Activated CD8-positive, alpha-beta T cell treated with anti-CD3 and anti-CD28 coated beads, Interleukin-2, amount 10 ng/mL, durations not matched to agents 7 days and 5 days (primary cell): ENCODE measurements around the gene SSBP2. TPM values are rescaled to one million over a fixed set of nuclear protein-coding genes. Genes with fewer than 3 reads are reported as not detected.

ENCODE experiments used
- ATAC-seq: fragments of 150-1000 bp; cut with Tn5 transposase; one replicate; pipeline ENCODE4 v1.10.0; 2021; ENCODE audit warnings: moderate library complexity
- CTCF ChIA-PET: fragments of 350-600 bp; sonication (Branson Sonifier 250); formaldehyde crosslinking; loops from one replicate; lab custom pipeline; 2021; ENCODE audit warnings: antibody characterized with exemption; lab: Charles Lee
- POLR2A ChIA-PET: fragments of 350-600 bp; sonication (Branson Sonifier 250); formaldehyde crosslinking; loops from one replicate; lab custom pipeline; 2021; ENCODE audit warnings: antibody characterized with exemption; lab: Charles Lee
- DNase-seq: peaks from one replicate; pipeline ENCODE4 v3.0.0-alpha.2; 2020
- H3K27ac Mint-ChIP-seq: one replicate; pipeline ENCODE4 v1.8.0; 2021; ENCODE audit warnings: mild to moderate bottlenecking, mixed read lengths
- H3K27me3 Mint-ChIP-seq: one replicate; pipeline ENCODE4 v1.8.0; 2021; ENCODE audit warnings: low read depth, mixed read lengths
- H3K36me3 Mint-ChIP-seq: one replicate; pipeline ENCODE4 v1.8.0; 2021; ENCODE audit warnings: low read depth, mixed read lengths
- H3K4me1 Mint-ChIP-seq: one replicate; pipeline ENCODE4 v1.8.0; 2021; ENCODE audit warnings: low read depth, mixed read lengths
- H3K4me3 Mint-ChIP-seq: one replicate; pipeline ENCODE4 v1.8.0; 2021; ENCODE audit warnings: mild to moderate bottlenecking, mixed read lengths
- H3K9me3 Mint-ChIP-seq: one replicate; pipeline ENCODE4 v1.8.0; 2022; ENCODE audit warnings: mixed read lengths; ENCODE audit not compliant: insufficient read depth
- total RNA-seq, 2 experiments: library from RNA; stranded (reverse); gene quantifications; one replicate each; pipeline ENCODE4 v1.2.3, GENCODE V29; 2021

The SSBP2 gene
- total RNA-seq, 2 experiments from 2014 or later = 24.3 to 26.7 TPM

GRCh38 chr5:81549123-81549522 lies 201.8 kb downstream of the SSBP2 start:
- Mint-ChIP-seq H3K27ac (no peak overlapping the region), H3K27me3 (no peaks in the 10 kb centered on the region), H3K4me1 (peaks cover 3% of the 10 kb centered on the region), H3K9me3 (no peaks in the 10 kb centered on the region), H3K4me3 (no peak overlapping the region), H3K36me3 (no peaks in the 10 kb centered on the region)
- POLR2A ChIA-PET = no interaction called here
- ATAC-seq (no peak), DNase-seq (no peak)
- CTCF ChIA-PET = no interaction called here

- no peak for DNase-seq
- no peaks in the 10 kb centered on the region for H3K36me3 Mint-ChIP-seq
- ChIA-PET POLR2A (no interaction called here), CTCF (no interaction called here)
- no peak overlapping the region for H3K27ac Mint-ChIP-seq
- H3K9me3 Mint-ChIP-seq = no peaks in the 10 kb centered on the region
- H3K4me3 Mint-ChIP-seq = no peak overlapping the region
- H3K4me1 Mint-ChIP-seq = no peaks in the 10 kb centered on the region
- no peak for ATAC-seq
- H3K27me3 Mint-ChIP-seq = no peaks in the 10 kb centered on the region
Measured at GRCh38 chr5:81547001-81547400, 203.9 kb downstream of the SSBP2 start.

GRCh38 chr5:81545911-81546310 lies 205.0 kb downstream of the SSBP2 start:
- CTCF ChIA-PET = no interaction called here
- Mint-ChIP-seq H3K9me3 (no peaks in the 10 kb centered on the region), H3K27ac (no peak overlapping the region), H3K4me3 (no peak overlapping the region), H3K36me3 (no peaks in the 10 kb centered on the region), H3K4me1 (no peaks in the 10 kb centered on the region), H3K27me3 (no peaks in the 10 kb centered on the region)
- no peak for DNase-seq
- POLR2A ChIA-PET = no interaction called here
- no peak for ATAC-seq

GRCh38 chr5:81544351-81545018 lies 206.4 kb downstream of the SSBP2 start:
- no peak overlapping the region for H3K27ac Mint-ChIP-seq
- CTCF ChIA-PET = no interaction called here
- H3K27me3 Mint-ChIP-seq = no peaks in the 10 kb centered on the region
- ATAC-seq (no peak), DNase-seq (no peak)
- no peak overlapping the region for H3K4me3 Mint-ChIP-seq
- peaks cover 5% of the 10 kb centered on the region for H3K4me1 Mint-ChIP-seq
- POLR2A ChIA-PET = no interaction called here
- peaks cover 5% of the 10 kb centered on the region for H3K9me3 Mint-ChIP-seq
- H3K36me3 Mint-ChIP-seq = peaks cover 8% of the 10 kb centered on the region

- no peak for ATAC-seq
- Mint-ChIP-seq H3K4me1 (peaks cover 16% of the 10 kb centered on the region), H3K36me3 (peaks cover 8% of the 10 kb centered on the region), H3K9me3 (peaks cover 15% of the 10 kb centered on the region), H3K27me3 (no peaks in the 10 kb centered on the region), H3K4me3 (no peak overlapping the region), H3K27ac (no peak overlapping the region)
- no peak for DNase-seq
- CTCF ChIA-PET = no interaction called here
- POLR2A ChIA-PET = no interaction called here
Measured at GRCh38 chr5:81542242-81542641, 208.7 kb downstream of the SSBP2 start.

- POLR2A ChIA-PET = interaction anchor here (1.8 kb wide), 1 partner anchor 213 kb away, joined by 7 read pairs; the partner anchor contains the start of gene SSBP2
- H3K36me3 Mint-ChIP-seq = peaks cover 8% of the 10 kb centered on the region
- H3K4me1 Mint-ChIP-seq = peaks cover 19% of the 10 kb centered on the region
- peak; percentile 36 for ATAC-seq
- no peak overlapping the region for H3K4me3 Mint-ChIP-seq
- peak overlapping the region; percentile 8 for H3K27ac Mint-ChIP-seq
- H3K27me3 Mint-ChIP-seq = no peaks in the 10 kb centered on the region
- peaks cover 15% of the 10 kb centered on the region for H3K9me3 Mint-ChIP-seq
- DNase-seq = no peak
- CTCF ChIA-PET = interaction anchor here (1.2 to 1.4 kb wide), 4 partner anchors 31 to 688 kb away, joined by 3 read pairs; no protein-coding TSS in a partner anchor
Measured at GRCh38 chr5:81537905-81538547, 212.9 kb downstream of the SSBP2 start.

GRCh38 chr5:81534441-81534840 lies 216.5 kb downstream of the SSBP2 start:
- Mint-ChIP-seq H3K27ac (no peak overlapping the region), H3K4me3 (no peak overlapping the region)
- CTCF ChIA-PET = interaction anchor here (0.6 kb wide), 1 partner anchor 335 kb away, joined by 3 read pairs; no protein-coding TSS in a partner anchor

GRCh38 chr5:81533629-81534405 lies 217.1 kb downstream of the SSBP2 start:
- H3K9me3 Mint-ChIP-seq = peaks cover 3% of the 10 kb centered on the region
- ChIA-PET POLR2A (no interaction called here), CTCF (no interaction called here)
- ATAC-seq = no peak
- no peak for DNase-seq
- H3K4me1 Mint-ChIP-seq = peaks cover 15% of the 10 kb centered on the region
- no peaks in the 10 kb centered on the region for H3K27me3 Mint-ChIP-seq
- no peak overlapping the region for H3K4me3 Mint-ChIP-seq
- no peaks in the 10 kb centered on the region for H3K36me3 Mint-ChIP-seq
- no peak overlapping the region for H3K27ac Mint-ChIP-seq

More at GRCh38 chr5:81534441-81534840, 216.5 kb downstream of the SSBP2 start:
- Mint-ChIP-seq H3K27me3 (no peaks in the 10 kb centered on the region), H3K36me3 (no peaks in the 10 kb centered on the region), H3K9me3 (peaks cover 9% of the 10 kb centered on the region), H3K4me1 (peaks cover 15% of the 10 kb centered on the region)
- no peak for ATAC-seq
- DNase-seq = no peak
- POLR2A ChIA-PET = no interaction called here

GRCh38 chr5:81530919-81531318 lies 220.0 kb downstream of the SSBP2 start:
- no peak overlapping the region for H3K4me3 Mint-ChIP-seq
- no peaks in the 10 kb centered on the region for H3K27me3 Mint-ChIP-seq
- H3K27ac Mint-ChIP-seq = no peak overlapping the region
- ChIA-PET POLR2A (no interaction called here), CTCF (no interaction called here)
- H3K4me1 Mint-ChIP-seq = peaks cover 3% of the 10 kb centered on the region
- H3K9me3 Mint-ChIP-seq = no peaks in the 10 kb centered on the region
- no peak for ATAC-seq
- no peak for DNase-seq
- no peaks in the 10 kb centered on the region for H3K36me3 Mint-ChIP-seq

- Mint-ChIP-seq H3K27me3 (no peaks in the 10 kb centered on the region), H3K9me3 (no peaks in the 10 kb centered on the region), H3K36me3 (no peaks in the 10 kb centered on the region), H3K4me1 (peaks cover 5% of the 10 kb centered on the region), H3K4me3 (no peak overlapping the region), H3K27ac (no peak overlapping the region)
- ChIA-PET CTCF (no interaction called here), POLR2A (no interaction called here)
- DNase-seq (no peak), ATAC-seq (no peak)
Measured at GRCh38 chr5:81525690-81526089, 225.2 kb downstream of the SSBP2 start.

- POLR2A ChIA-PET = interaction anchor here (0.8 kb wide), 1 partner anchor 227 kb away, joined by 3 read pairs; the partner anchor contains the start of gene SSBP2
- CTCF ChIA-PET = no interaction called here
- DNase-seq = no peak
- no peak for ATAC-seq
- H3K27me3 Mint-ChIP-seq = no peaks in the 10 kb centered on the region
- H3K27ac Mint-ChIP-seq = no peak overlapping the region
- H3K4me1 Mint-ChIP-seq = peaks cover 5% of the 10 kb centered on the region
- H3K9me3 Mint-ChIP-seq = no peaks in the 10 kb centered on the region
- H3K4me3 Mint-ChIP-seq = no peak overlapping the region
- H3K36me3 Mint-ChIP-seq = no peaks in the 10 kb centered on the region
Measured at GRCh38 chr5:81524015-81524414, 226.9 kb downstream of the SSBP2 start.

- Mint-ChIP-seq H3K4me3 (no peak overlapping the region), H3K27ac (no peak overlapping the region), H3K36me3 (no peaks in the 10 kb centered on the region), H3K9me3 (no peaks in the 10 kb centered on the region), H3K4me1 (peaks cover 5% of the 10 kb centered on the region), H3K27me3 (no peaks in the 10 kb centered on the region)
- DNase-seq = no peak
- ChIA-PET CTCF (no interaction called here), POLR2A (no interaction called here)
- ATAC-seq = no peak
Measured at GRCh38 chr5:81522571-81522970, 228.3 kb downstream of the SSBP2 start.
